Nephron progenitor cell (in vitro differentiated cells): ENCODE measurements around the gene GSG1L.

ENCODE experiments used
- DNase-seq: peaks from one replicate; pipeline ENCODE4 v3.0.0; 2021
- H3K27ac Mint-ChIP-seq: 2 replicates; pipeline ENCODE4 v1.8.0; 2021; ENCODE audit warnings: mild to moderate bottlenecking, moderate library complexity, mixed read lengths
- H3K27me3 Mint-ChIP-seq: 2 replicates; pipeline ENCODE4 v1.8.0; 2021; ENCODE audit warnings: mild to moderate bottlenecking, low read depth, mixed read lengths; ENCODE audit not compliant: poor library complexity
- H3K36me3 Mint-ChIP-seq: 2 replicates; pipeline ENCODE4 v1.8.0; 2021; ENCODE audit warnings: low read depth, mixed read lengths
- H3K4me1 Mint-ChIP-seq: 2 replicates; pipeline ENCODE4 v1.8.0; 2021; ENCODE audit warnings: mixed read lengths
- H3K4me3 Mint-ChIP-seq: 2 replicates; pipeline ENCODE4 v1.8.0; 2021; ENCODE audit warnings: mild to moderate bottlenecking, moderate library complexity, mixed read lengths
- H3K9me3 Mint-ChIP-seq: 2 replicates; pipeline ENCODE4 v1.8.0; 2021; ENCODE audit warnings: mild to moderate bottlenecking, moderate library complexity, mixed read lengths
- CTCF ChIP-seq: fragments of 200-600 bp; sonication (generic); IDR thresholded peaks from 2 replicates; pipeline ENCODE4 v1.5.0; 2021; ENCODE audit warnings: antibody characterized with exemption

GSG1L gene

GRCh38 chr16:27999687-28000086, 63.8 kb downstream of the GSG1L start:
- H3K36me3 Mint-ChIP-seq, result no peaks in the 10 kb centered on the region
- H3K4me1 Mint-ChIP-seq, result peaks cover 27% of the 10 kb centered on the region
- no peak for DNase-seq
- peaks cover 5% of the 10 kb centered on the region for H3K9me3 Mint-ChIP-seq
- TF ChIP-seq CTCF, result no peak
- no peak overlapping the region for H3K27ac Mint-ChIP-seq
- peaks cover 15% of the 10 kb centered on the region for H3K27me3 Mint-ChIP-seq
- H3K4me3 Mint-ChIP-seq, result no peak overlapping the region

GRCh38 chr16:27995378-27995777, 68.1 kb downstream of the GSG1L start:
- TF ChIP-seq CTCF, result no peak
- Mint-ChIP-seq H3K36me3 (no peaks in the 10 kb centered on the region), H3K27me3 (peaks cover 19% of the 10 kb centered on the region), H3K4me3 (no peak overlapping the region), H3K27ac (no peak overlapping the region), H3K9me3 (peaks cover 24% of the 10 kb centered on the region), H3K4me1 (peaks cover 3% of the 10 kb centered on the region)
- DNase-seq, result no peak

GRCh38 chr16:27994686-27995085, 68.8 kb downstream of the GSG1L start:
- no peak for TF ChIP-seq CTCF
- Mint-ChIP-seq H3K4me3 (no peak overlapping the region), H3K9me3 (peaks cover 24% of the 10 kb centered on the region), H3K4me1 (no peaks in the 10 kb centered on the region), H3K36me3 (no peaks in the 10 kb centered on the region), H3K27me3 (peaks cover 14% of the 10 kb centered on the region), H3K27ac (no peak overlapping the region)
- no peak for DNase-seq

GRCh38 chr16:27993587-27993986, 69.9 kb downstream of the GSG1L start:
- Mint-ChIP-seq H3K27me3 (peaks cover 14% of the 10 kb centered on the region), H3K4me3 (no peak overlapping the region), H3K9me3 (peaks cover 24% of the 10 kb centered on the region), H3K27ac (no peak overlapping the region), H3K36me3 (no peaks in the 10 kb centered on the region), H3K4me1 (no peaks in the 10 kb centered on the region)
- no peak for TF ChIP-seq CTCF
- DNase-seq, result no peak

- no peak for TF ChIP-seq CTCF
- no peak for DNase-seq
- H3K4me1 Mint-ChIP-seq, result no peaks in the 10 kb centered on the region
- H3K27me3 Mint-ChIP-seq, result peaks cover 13% of the 10 kb centered on the region
- no peaks in the 10 kb centered on the region for H3K36me3 Mint-ChIP-seq
- no peak overlapping the region for H3K27ac Mint-ChIP-seq
- peaks cover 24% of the 10 kb centered on the region for H3K9me3 Mint-ChIP-seq
- no peak overlapping the region for H3K4me3 Mint-ChIP-seq
Observed at GRCh38 chr16:27991876-27992275, 71.6 kb downstream of the GSG1L start.

- peaks cover 5% of the 10 kb centered on the region for H3K9me3 Mint-ChIP-seq
- no peaks in the 10 kb centered on the region for H3K36me3 Mint-ChIP-seq
- no peak overlapping the region for H3K4me3 Mint-ChIP-seq
- H3K4me1 Mint-ChIP-seq, result peaks cover 7% of the 10 kb centered on the region
- TF ChIP-seq CTCF, result no peak
- H3K27ac Mint-ChIP-seq, result no peak overlapping the region
- H3K27me3 Mint-ChIP-seq, result peaks cover 15% of the 10 kb centered on the region
- no peak for DNase-seq
Observed at GRCh38 chr16:27985981-27986380, 77.5 kb downstream of the GSG1L start.
